HepG2 (cell line): ENCODE measurements around the gene PSMB11. TPM values are rescaled to one million over a fixed set of nuclear protein-coding genes. Genes with fewer than 3 reads are reported as not detected.

Experiments
- ATF7 ChIP-seq, 2 experiments: fragments of 450-650 bp in 1 of 2; sonication (generic) in 1 of 2; formaldehyde crosslinking in 1 of 2; IDR thresholded peaks; 2 replicates each; pipeline versions ENCODE4 v1.4.0 to v1.6.1; 2016 to 2020; ENCODE audit warnings: antibody characterized with exemption in 1 of 2, mild to moderate bottlenecking in 1 of 2, missing genetic modification reagents in 1 of 2
- CENPX ChIP-seq: sonication (generic); formaldehyde crosslinking; IDR thresholded peaks from 2 replicates; pipeline ENCODE4 v1.9.0; 2021; ENCODE audit warnings: mild to moderate bottlenecking, missing genetic modification reagents, moderate library complexity
- GZF1 ChIP-seq: sonication (generic); formaldehyde crosslinking; IDR thresholded peaks from 2 replicates; pipeline ENCODE4 v1.5.1; 2020; ENCODE audit warnings: mild to moderate bottlenecking, missing genetic modification reagents
- IRX3 ChIP-seq: sonication (generic); formaldehyde crosslinking; IDR thresholded peaks from 2 replicates; pipeline ENCODE4 v1.8.1; 2023; ENCODE audit warnings: mild to moderate bottlenecking, low read depth, missing genetic modification reagents, borderline replicate concordance
- NFE2L1 ChIP-seq: sonication (generic); formaldehyde crosslinking; IDR thresholded peaks from 2 replicates; pipeline ENCODE4 v1.4.0; 2020; ENCODE audit warnings: missing genetic modification reagents, mild to moderate bottlenecking, borderline replicate concordance
- PAXIP1 ChIP-seq: sonication (generic); formaldehyde crosslinking; conservative IDR thresholded peaks from 2 replicates; pipeline ENCODE4 v1.4.0; 2020; ENCODE audit warnings: mild to moderate bottlenecking, missing genetic modification reagents, moderate library complexity
- RARA ChIP-seq: IDR thresholded peaks from 2 replicates; pipeline ENCODE4 v1.6.1; 2016; ENCODE audit warnings: missing genetic modification reagents, missing compliant biosample characterization
- SRF ChIP-seq: IDR thresholded peaks from 2 replicates; pipeline ENCODE4 v1.6.1; 2011; ENCODE audit warnings: mild to moderate bottlenecking, low read depth, low read length, moderate library complexity
- SRSF4 ChIP-seq: fragments of 200-400 bp; formaldehyde crosslinking; IDR thresholded peaks from one replicate; pipeline ENCODE4 v1.6.1; 2018; ENCODE audit warnings: mild to moderate bottlenecking, low read depth, low read length, moderate library complexity; ENCODE audit not compliant: poor library complexity, severe bottlenecking
- THAP9 ChIP-seq: sonication (generic); formaldehyde crosslinking; IDR thresholded peaks from 2 replicates; pipeline ENCODE4; 2020; ENCODE audit warnings: missing genetic modification reagents, mild to moderate bottlenecking, borderline replicate concordance
- ZFX ChIP-seq: sonication (generic); formaldehyde crosslinking; IDR thresholded peaks from 2 replicates; pipeline ENCODE4 v1.4.0; 2020; ENCODE audit warnings: mild to moderate bottlenecking, low read depth, missing genetic modification reagents, moderate library complexity
- ZNF264 ChIP-seq: sonication (generic); formaldehyde crosslinking; IDR thresholded peaks from 2 replicates; pipeline ENCODE4 v1.4.0; 2020; ENCODE audit warnings: missing genetic modification reagents
- ZNF552 ChIP-seq: sonication (generic); formaldehyde crosslinking; IDR thresholded peaks from 2 replicates; pipeline ENCODE4 v1.9.0; 2022; ENCODE audit warnings: missing genetic modification reagents, mild to moderate bottlenecking, borderline replicate concordance
- ZNF558 ChIP-seq: sonication (generic); formaldehyde crosslinking; IDR thresholded peaks from 2 replicates; pipeline ENCODE4 v1.9.0; 2022; ENCODE audit warnings: mild to moderate bottlenecking, missing genetic modification reagents, borderline replicate concordance
- ZNF687 ChIP-seq: sonication (generic); formaldehyde crosslinking; IDR thresholded peaks from 2 replicates; pipeline ENCODE4 v1.5.1; 2020; ENCODE audit warnings: mild to moderate bottlenecking, missing genetic modification reagents, moderate library complexity
- ZNF768 ChIP-seq: sonication (generic); formaldehyde crosslinking; IDR thresholded peaks from 2 replicates; pipeline ENCODE4 v1.4.0; 2020; ENCODE audit warnings: missing genetic modification reagents
- ZSCAN30 ChIP-seq: sonication (generic); formaldehyde crosslinking; IDR thresholded peaks from 2 replicates; pipeline ENCODE4 v1.5.0; 2020; ENCODE audit warnings: mild to moderate bottlenecking, missing genetic modification reagents
- polyA plus RNA-seq, 8 experiments: library from polyadenylated mRNA; depleted of rRNA in 3 of 8; stranded (reverse) in 7 of 8; unstranded in 1 of 8; fragments of >200 nt; fragmentation: Illumina TruSeq in 4 of 8; extraction: Trizol in 4 of 8; gene quantifications; 2 replicates each; pipeline versions ENCODE4 v1.2.1 to v1.2.3, GENCODE V29; 2011 to 2016; ENCODE audit warnings: low read depth in 4 of 8, missing spikeins in 1 of 8, mixed read lengths in 1 of 8; ENCODE audit not compliant: insufficient read depth in 1 of 8
- total RNA-seq, 5 experiments: library from RNA; depleted of rRNA; stranded (reverse); fragments of >200 nt; fragmentation: Illumina TruSeq; extraction: Trizol; gene quantifications; 2 replicates each; pipeline ENCODE4 v1.2.3, GENCODE V29; 2016; ENCODE audit warnings: low read depth in 1 of 5
- TF ChIP-seq, protein P1 (sequence below): IDR thresholded peaks from 2 replicates; pipeline ENCODE4 v1.6.1; 2016; ENCODE audit warnings: low read depth, borderline replicate concordance

The PSMB11 gene
- total and polyA plus RNA-seq, 2 of the 13 experiments (the other 11 are each of a cell fraction or from before 2014, with no cell fraction given): not detected

- TF ChIP-seq SRSF4 (no peak), NFE2L1 (no peak), ZNF558 (CRISPR knock-in tag) (no peak), ZNF768 (CRISPR knock-in tag) (0 out of 2 replicates have a peak, but pooled peaks have one; percentile 24), ATF7 (IDR thresholded peaks at IDR 0.05) (no peak), ATF7 (CRISPR knock-in tag; IDR thresholded peaks at IDR 0.05) (0 out of 2 replicates have a peak, but pooled peaks have one; percentile 15), CENPX (CRISPR knock-in tag) (no peak), ZFX (0 out of 2 replicates have a peak, but pooled peaks have one; percentile 21), ZNF552 (CRISPR knock-in tag) (0 out of 2 replicates have a peak, but pooled peaks have one; percentile 28), RARA (CRISPR knock-in tag) (no peak), IRX3 (CRISPR knock-in tag) (no peak), SRF (no peak), GZF1 (no peak), ZNF687 (CRISPR knock-in tag) (peak; percentile 10; the same call in 1 of the 2 replicates), THAP9 (CRISPR knock-in tag) (no peak), PAXIP1 (CRISPR knock-in tag) (no peak), ZSCAN30 (no peak), ZNF264 (CRISPR knock-in tag) (no peak)
- TF ChIP-seq, protein P1, sequence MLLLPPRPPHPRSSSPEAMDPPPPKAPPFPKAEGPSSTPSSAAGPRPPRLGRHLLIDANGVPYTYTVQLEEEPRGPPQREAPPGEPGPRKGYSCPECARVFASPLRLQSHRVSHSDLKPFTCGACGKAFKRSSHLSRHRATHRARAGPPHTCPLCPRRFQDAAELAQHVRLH (CRISPR knock-in tag): no peak
Observed at GRCh38 chr14:23047034-23047634, 5.1 kb downstream of the PSMB11 start (continued).
